Measurements from ENCODE around the gene EVA1C. TPM values are rescaled to one million over a fixed set of nuclear protein-coding genes. Genes with fewer than 3 reads are reported as not detected.
A peak's percentile ranks its signal among the peaks of the same experiment; 100 is the strongest.

EVA1C gene
- polyA plus RNA-seq, 1 of the 3 experiments (the other 2 are of a cell fraction) = 10.1 TPM

DNA sequence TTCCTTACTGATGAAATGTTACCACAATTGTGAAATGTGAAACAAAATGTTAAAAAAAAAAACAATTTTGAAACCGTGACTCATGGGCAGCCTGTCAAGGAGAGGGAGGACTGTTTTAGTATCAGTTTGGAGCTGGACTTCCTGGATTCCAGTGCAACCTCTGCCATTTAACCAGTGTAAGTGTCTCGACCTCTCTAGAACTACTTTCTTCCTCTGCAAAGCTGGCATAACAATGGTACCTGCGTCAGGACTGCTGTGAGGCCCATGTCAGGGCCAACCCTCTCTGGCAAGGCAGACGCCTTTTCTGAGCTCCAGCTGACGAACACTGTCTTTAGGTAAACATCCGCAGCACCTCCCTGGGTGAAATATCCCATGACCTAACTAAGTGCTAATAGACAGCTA lies 40.6 kb upstream of the EVA1C start:
- H2AFZ ChIP-seq (ENCODE audit: low read depth) = no peak overlapping the region
- peaks cover 12% of the 10 kb centered on the region for H3F3A ChIP-seq (replicated peaks; ENCODE audit: insufficient read depth)
- no peaks in the 10 kb centered on the region for H3K27me3 ChIP-seq (ENCODE audit: insufficient read depth)
- peak overlapping the region; percentile 7 to 24; a peak in 3 of 4 replicates for H3K27ac ChIP-seq (ENCODE audit: low read depth in 2 of 2, low read length in 1 of 2)
- no peak for DNase-seq
- no peaks in the 10 kb centered on the region for H3K9me3 ChIP-seq
- 0 out of 2 replicates have a peak overlapping the region, but pooled peaks have one; percentile 11 for H3K4me2 ChIP-seq
- H3K9me2 ChIP-seq = no peaks in the 10 kb centered on the region
- POLR2A ChIA-PET = no interaction called here
- H3K79me2 ChIP-seq (ENCODE audit: insufficient read depth) = peaks cover 65% of the 10 kb centered on the region; the same call in 1 of the 2 replicates
- no peak overlapping the region for H3K9ac ChIP-seq
- CTCF ChIA-PET = interaction anchor here (1.0 to 1.6 kb wide), 3 partner anchors 35 to 229 kb away, joined by 3 to 7 read pairs (median 3); no protein-coding TSS in a partner anchor
- H3K4me3 ChIP-seq (ENCODE audit: low read depth in 2 of 2, low read length in 1 of 2) = no peak overlapping the region
- H3K4me1 ChIP-seq (ENCODE audit: control insufficient read depth in 1 of 2, insufficient read depth in 2 of 2, low read depth in 1 of 2, low read length in 1 of 2) = 0 out of 4 replicates have a peak, but pooled peaks cover 0 to 7% of the 10 kb centered on the region in 2 experiments
- no peaks in the 10 kb centered on the region for H4K20me1 ChIP-seq (ENCODE audit: insufficient read depth)
- TF ChIP-seq ZBTB33 (IDR thresholded peaks at IDR 0.05; ENCODE audit: borderline replicate concordance, low read depth) (no peak), ELF1 (IDR thresholded peaks at IDR 0.05) (peak; percentile 42)
- TF ChIP-seq, protein P1, sequence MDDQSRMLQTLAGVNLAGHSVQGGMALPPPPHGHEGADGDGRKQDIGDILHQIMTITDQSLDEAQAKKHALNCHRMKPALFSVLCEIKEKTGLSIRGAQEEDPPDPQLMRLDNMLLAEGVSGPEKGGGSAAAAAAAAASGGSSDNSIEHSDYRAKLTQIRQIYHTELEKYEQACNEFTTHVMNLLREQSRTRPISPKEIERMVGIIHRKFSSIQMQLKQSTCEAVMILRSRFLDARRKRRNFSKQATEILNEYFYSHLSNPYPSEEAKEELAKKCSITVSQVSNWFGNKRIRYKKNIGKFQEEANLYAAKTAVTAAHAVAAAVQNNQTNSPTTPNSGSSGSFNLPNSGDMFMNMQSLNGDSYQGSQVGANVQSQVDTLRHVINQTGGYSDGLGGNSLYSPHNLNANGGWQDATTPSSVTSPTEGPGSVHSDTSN (IDR thresholded peaks at IDR 0.05) = no peak
- WGBS (ENCODE audit: low lambda C conversion rate) = 86% methylated on average over 6 of the region's 6 CpGs
- H3K36me3 ChIP-seq (replicated peaks in 1 of 2; ENCODE audit: control insufficient read depth in 1 of 2, insufficient read depth in 2 of 2, low read length in 1 of 2) = peaks cover 68 to 87% of the 10 kb centered on the region in 2 experiments

DNA sequence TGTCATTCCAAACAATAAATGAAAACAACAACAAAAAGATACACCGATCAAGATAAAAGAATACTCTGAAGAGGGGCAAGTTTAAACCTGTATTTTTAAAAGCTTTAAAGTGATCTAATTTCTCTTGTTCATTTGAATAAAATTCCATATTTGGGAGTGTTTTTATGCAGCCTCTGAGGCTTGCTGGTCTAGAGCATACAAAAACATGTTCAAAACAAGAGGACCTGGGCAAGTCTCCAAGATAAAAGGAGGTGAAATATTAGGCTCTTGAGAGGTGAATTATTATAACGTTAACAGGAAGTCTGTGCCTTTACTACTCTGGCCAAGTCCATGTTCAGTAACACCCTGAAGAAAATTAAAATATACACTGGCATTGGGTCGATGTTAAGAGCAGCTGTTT lies 39.8 kb upstream of the EVA1C start:
- Histone ChIP-seq H3K4me3 (ENCODE audit: low read depth in 2 of 2, low read length in 1 of 2) (no peak overlapping the region), H3K79me2 (ENCODE audit: insufficient read depth) (peaks cover 66% of the 10 kb centered on the region; the same call in 1 of the 2 replicates), H2AFZ (ENCODE audit: low read depth) (no peak overlapping the region), H3K27ac (ENCODE audit: low read depth in 2 of 2, low read length in 1 of 2) (no peak overlapping the region), H3K9me2 (no peaks in the 10 kb centered on the region), H3K9me3 (no peaks in the 10 kb centered on the region), H3F3A (replicated peaks; ENCODE audit: insufficient read depth) (peaks cover 14% of the 10 kb centered on the region), H3K4me1 (ENCODE audit: control insufficient read depth in 1 of 2, insufficient read depth in 2 of 2, low read depth in 1 of 2, low read length in 1 of 2) (0 out of 4 replicates have a peak, but pooled peaks cover 0 to 7% of the 10 kb centered on the region in 2 experiments), H4K20me1 (ENCODE audit: insufficient read depth) (no peaks in the 10 kb centered on the region), H3K27me3 (ENCODE audit: insufficient read depth) (no peaks in the 10 kb centered on the region), H3K9ac (no peak overlapping the region), H3K4me2 (no peak overlapping the region), H3K36me3 (replicated peaks in 1 of 2; ENCODE audit: control insufficient read depth in 1 of 2, insufficient read depth in 2 of 2, low read length in 1 of 2) (peaks cover 62 to 86% of the 10 kb centered on the region in 2 experiments)
- 55% methylated on average over 3 of the region's 3 CpGs for WGBS (ENCODE audit: low lambda C conversion rate)
- ChIA-PET CTCF (interaction anchor here (1.6 kb wide), 1 partner anchor 228 kb away, joined by 7 read pairs; no protein-coding TSS in a partner anchor), POLR2A (no interaction called here)
- TF ChIP-seq, protein P1 (IDR thresholded peaks at IDR 0.05) = no peak
- TF ChIP-seq USF2 (IDR thresholded peaks at IDR 0.05; ENCODE audit: borderline replicate concordance, low read depth, low read length) = no peak
- no peak for TF ChIP-seq SMC3 (IDR thresholded peaks at IDR 0.05; ENCODE audit: low read depth, low read length)
- TF ChIP-seq MXI1 (IDR thresholded peaks at IDR 0.05; ENCODE audit: low read depth, low read length) = no peak
- no peak for TF ChIP-seq GATA2 (CRISPR knock-in tag; IDR thresholded peaks at IDR 0.05)
- no peak for DNase-seq
